ENCODE data around the gene CIAO1. TPM values are rescaled to one million over a fixed set of nuclear protein-coding genes. Genes with fewer than 3 reads are reported as not detected.
A peak's percentile ranks its signal among the peaks of the same experiment; 100 is the strongest.

CIAO1 gene
- total and polyA plus RNA-seq, 2 of the 13 experiments (the other 11 are each of a cell fraction or from before 2014, with no cell fraction given), result 99.3 to 120 TPM

GRCh38 chr2:96261328-96262003 lies 4.6 kb upstream of the CIAO1 start (continued):
- TF ChIP-seq, protein P1, sequence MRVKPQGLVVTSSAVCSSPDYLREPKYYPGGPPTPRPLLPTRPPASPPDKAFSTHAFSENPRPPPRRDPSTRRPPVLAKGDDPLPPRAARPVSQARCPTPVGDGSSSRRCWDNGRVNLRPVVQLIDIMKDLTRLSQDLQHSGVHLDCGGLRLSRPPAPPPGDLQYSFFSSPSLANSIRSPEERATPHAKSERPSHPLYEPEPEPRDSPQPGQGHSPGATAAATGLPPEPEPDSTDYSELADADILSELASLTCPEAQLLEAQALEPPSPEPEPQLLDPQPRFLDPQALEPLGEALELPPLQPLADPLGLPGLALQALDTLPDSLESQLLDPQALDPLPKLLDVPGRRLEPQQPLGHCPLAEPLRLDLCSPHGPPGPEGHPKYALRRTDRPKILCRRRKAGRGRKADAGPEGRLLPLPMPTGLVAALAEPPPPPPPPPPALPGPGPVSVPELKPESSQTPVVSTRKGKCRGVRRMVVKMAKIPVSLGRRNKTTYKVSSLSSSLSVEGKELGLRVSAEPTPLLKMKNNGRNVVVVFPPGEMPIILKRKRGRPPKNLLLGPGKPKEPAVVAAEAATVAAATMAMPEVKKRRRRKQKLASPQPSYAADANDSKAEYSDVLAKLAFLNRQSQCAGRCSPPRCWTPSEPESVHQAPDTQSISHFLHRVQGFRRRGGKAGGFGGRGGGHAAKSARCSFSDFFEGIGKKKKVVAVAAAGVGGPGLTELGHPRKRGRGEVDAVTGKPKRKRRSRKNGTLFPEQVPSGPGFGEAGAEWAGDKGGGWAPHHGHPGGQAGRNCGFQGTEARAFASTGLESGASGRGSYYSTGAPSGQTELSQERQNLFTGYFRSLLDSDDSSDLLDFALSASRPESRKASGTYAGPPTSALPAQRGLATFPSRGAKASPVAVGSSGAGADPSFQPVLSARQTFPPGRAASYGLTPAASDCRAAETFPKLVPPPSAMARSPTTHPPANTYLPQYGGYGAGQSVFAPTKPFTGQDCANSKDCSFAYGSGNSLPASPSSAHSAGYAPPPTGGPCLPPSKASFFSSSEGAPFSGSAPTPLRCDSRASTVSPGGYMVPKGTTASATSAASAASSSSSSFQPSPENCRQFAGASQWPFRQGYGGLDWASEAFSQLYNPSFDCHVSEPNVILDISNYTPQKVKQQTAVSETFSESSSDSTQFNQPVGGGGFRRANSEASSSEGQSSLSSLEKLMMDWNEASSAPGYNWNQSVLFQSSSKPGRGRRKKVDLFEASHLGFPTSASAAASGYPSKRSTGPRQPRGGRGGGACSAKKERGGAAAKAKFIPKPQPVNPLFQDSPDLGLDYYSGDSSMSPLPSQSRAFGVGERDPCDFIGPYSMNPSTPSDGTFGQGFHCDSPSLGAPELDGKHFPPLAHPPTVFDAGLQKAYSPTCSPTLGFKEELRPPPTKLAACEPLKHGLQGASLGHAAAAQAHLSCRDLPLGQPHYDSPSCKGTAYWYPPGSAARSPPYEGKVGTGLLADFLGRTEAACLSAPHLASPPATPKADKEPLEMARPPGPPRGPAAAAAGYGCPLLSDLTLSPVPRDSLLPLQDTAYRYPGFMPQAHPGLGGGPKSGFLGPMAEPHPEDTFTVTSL (CRISPR knock-in tag; IDR thresholded peaks at IDR 0.05; ENCODE audit: borderline replicate concordance), result 0 out of 2 replicates have a peak, but pooled peaks have one; percentile 54
- TF ChIP-seq ZNF788 (CRISPR knock-in tag; IDR thresholded peaks at IDR 0.05; ENCODE audit: borderline replicate concordance) (peak; percentile 39; the same call in 1 of the 2 replicates), ZNF639 (CRISPR knock-in tag; conservative IDR thresholded peaks at IDR 0.05) (no peak), ELF1 (CRISPR knock-in tag; IDR thresholded peaks at IDR 0.05) (no peak), FOXM1 (CRISPR knock-in tag; IDR thresholded peaks at IDR 0.05) (no peak), RFX1 (IDR thresholded peaks at IDR 0.05) (no peak), ARID4A (CRISPR knock-in tag; IDR thresholded peaks at IDR 0.05; ENCODE audit: borderline replicate concordance) (no peak), SCMH1 (CRISPR knock-in tag; IDR thresholded peaks at IDR 0.05; ENCODE audit: borderline replicate concordance) (no peak), TEAD3 (CRISPR knock-in tag; optimal IDR thresholded peaks at IDR 0.05; ENCODE audit: borderline replicate concordance) (peak; percentile 27)
- TF ChIP-seq, protein P2, sequence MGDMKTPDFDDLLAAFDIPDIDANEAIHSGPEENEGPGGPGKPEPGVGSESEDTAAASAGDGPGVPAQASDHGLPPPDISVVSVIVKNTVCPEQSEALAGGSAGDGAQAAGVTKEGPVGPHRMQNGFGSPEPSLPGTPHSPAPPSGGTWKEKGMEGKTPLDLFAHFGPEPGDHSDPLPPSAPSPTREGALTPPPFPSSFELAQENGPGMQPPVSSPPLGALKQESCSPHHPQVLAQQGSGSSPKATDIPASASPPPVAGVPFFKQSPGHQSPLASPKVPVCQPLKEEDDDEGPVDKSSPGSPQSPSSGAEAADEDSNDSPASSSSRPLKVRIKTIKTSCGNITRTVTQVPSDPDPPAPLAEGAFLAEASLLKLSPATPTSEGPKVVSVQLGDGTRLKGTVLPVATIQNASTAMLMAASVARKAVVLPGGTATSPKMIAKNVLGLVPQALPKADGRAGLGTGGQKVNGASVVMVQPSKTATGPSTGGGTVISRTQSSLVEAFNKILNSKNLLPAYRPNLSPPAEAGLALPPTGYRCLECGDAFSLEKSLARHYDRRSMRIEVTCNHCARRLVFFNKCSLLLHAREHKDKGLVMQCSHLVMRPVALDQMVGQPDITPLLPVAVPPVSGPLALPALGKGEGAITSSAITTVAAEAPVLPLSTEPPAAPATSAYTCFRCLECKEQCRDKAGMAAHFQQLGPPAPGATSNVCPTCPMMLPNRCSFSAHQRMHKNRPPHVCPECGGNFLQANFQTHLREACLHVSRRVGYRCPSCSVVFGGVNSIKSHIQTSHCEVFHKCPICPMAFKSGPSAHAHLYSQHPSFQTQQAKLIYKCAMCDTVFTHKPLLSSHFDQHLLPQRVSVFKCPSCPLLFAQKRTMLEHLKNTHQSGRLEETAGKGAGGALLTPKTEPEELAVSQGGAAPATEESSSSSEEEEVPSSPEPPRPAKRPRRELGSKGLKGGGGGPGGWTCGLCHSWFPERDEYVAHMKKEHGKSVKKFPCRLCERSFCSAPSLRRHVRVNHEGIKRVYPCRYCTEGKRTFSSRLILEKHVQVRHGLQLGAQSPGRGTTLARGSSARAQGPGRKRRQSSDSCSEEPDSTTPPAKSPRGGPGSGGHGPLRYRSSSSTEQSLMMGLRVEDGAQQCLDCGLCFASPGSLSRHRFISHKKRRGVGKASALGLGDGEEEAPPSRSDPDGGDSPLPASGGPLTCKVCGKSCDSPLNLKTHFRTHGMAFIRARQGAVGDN (CRISPR knock-in tag; IDR thresholded peaks at IDR 0.05), result peak; percentile 83

Data from HepG2 (cell line).